GM18951 (cell line): Measurements from ENCODE around the gene SHE.

Experiments
- POLR2A ChIP-seq: IDR thresholded peaks from 4 replicates; pipeline ENCODE4 v1.6.1; 2011; ENCODE audit warnings: mild to moderate bottlenecking; ENCODE audit not compliant: insufficient read length, insufficient read depth; ENCODE audit errors: extremely low read depth
- in situ Hi-C: fragments of 300-500 bp; cut with MboI; formaldehyde crosslinking; loops from one replicate; pipeline ENCODE4 v1.12.0; 2022; ENCODE audit warnings: low sequenced_read_pairs, mixed read lengths, inconsistent platforms; ENCODE audit not compliant: unreplicated experiment

The SHE gene

DNA sequence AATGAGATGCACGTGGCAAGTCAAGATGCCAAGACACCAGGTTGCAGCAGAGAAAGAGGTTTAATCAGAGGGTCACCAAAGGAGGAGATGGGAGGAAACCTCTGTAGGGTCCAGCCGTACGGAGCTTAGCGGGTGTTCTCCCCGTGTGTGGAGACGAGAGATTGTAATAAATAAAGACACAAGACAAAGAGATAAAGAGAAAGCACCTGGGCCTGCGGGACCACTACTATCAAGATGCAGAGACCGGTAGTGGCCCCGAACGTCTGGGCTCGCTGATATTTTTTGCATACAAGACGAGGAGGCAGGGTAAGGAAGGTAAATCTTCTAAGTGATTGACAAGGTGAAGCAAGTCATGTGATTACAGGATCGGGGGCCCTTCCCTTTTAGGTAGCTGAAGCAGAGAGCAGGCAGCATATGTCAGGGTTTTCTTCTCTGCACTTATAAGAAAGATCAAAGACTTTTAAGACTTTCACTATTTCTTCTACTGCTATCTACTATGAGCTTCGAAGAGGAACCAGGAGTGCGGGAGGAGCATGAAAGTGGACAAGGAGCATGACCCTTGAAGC is 41.4 kb downstream of the SHE start:
- TF ChIP-seq POLR2A, result no peak
- in situ Hi-C loops, result no loop called here

GRCh38 chr1:154459080-154459479 is 43.1 kb downstream of the SHE start:
- no peak for TF ChIP-seq POLR2A

DNA sequence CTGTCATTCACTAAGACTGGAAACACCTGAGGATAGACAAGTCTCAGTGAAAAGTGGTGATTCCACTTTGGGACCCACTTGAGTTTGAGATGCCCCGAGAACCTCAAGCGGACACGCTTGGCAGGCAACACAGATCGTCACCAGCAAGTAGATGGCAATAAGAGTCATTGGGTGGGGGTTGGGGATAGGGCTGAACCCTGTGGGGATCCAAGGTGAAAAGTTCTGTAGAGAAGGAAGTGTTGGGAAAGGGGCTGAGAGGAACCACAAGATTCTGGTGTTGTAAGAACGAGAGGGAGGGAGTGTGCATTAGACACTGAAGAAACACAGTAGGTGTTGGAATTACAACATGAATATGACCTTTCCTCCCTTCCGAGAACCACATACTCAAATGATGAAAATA is 45.6 kb downstream of the SHE start:
- TF ChIP-seq POLR2A, result no peak
- in situ Hi-C loops, result no loop called here

More at GRCh38 chr1:154459080-154459479, 43.1 kb downstream of the SHE start:
- in situ Hi-C loops, result no loop called here

DNA sequence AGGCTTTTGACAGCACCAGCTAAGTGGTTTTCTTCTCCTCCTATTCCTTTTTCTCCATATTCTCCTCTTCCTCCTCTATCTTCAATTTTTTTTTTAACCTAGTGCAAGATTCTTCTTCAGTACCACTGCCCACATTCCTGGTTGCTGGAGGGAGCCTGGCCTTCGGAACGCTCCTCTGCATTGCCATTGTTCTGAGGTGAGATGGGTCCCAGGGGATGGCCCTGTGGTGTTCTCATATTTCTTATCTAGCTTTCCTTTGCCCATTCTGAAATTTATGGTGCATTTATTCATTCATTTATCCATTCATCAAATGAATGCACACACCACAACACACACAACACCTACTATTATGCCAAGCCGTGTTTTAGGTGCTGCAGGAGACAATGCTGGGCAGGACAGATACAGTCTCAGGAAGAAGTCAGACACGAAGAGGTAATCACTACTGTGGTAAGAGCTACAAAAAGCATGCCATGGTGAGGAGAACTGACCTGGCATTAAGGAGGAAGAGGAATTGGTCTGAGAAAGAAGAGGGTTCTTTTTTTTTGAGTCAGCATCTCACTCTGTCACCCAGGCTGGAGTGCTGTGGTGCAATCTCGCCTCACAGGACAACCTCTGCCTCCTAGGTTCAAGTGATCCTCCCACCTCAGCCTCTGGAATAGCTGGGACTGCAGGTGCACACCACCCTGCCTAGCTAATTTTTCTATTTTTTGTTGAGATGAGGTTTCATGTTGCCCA is 47.7 kb downstream of the SHE start:
- no peak for TF ChIP-seq POLR2A
- in situ Hi-C loops, result no loop called here

DNA sequence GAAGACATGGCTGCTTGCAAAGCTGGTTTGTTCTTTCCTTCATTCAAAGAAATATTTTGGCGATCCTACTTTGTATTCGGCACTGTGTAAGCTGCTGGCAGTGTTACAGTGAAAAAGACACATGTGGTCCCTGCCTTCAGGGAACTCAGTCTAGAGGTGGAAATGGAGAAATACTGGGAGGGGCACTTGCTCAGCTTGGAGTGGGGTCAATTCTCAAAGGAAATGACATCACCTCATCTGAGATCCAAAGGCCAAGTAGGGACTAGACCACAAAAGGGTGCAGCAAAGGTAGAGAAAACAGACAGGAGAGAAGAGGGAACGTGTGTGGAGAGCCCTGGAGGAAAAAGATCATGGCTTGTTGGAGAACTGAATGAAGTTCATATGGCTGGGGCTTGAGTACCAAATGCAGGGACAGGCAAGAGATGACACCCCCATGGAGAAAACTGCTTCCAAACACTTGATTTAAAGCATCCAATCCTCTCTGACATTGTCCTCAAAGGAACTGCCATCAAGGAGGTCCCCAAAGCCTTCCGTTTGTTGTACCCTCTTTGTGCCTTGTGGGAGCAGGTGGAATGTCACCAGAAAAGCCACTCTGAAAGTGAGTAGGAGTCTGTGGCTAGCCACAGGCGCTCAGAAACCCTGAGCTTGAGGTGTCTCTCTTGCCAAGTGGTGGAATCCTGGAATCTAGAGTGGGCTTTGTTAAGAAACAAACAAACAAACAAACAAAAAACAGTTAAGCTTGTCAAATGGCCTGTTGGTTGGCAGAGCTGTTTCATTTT is 48.4 kb downstream of the SHE start:
- in situ Hi-C loops, result no loop called here
- no peak for TF ChIP-seq POLR2A

DNA sequence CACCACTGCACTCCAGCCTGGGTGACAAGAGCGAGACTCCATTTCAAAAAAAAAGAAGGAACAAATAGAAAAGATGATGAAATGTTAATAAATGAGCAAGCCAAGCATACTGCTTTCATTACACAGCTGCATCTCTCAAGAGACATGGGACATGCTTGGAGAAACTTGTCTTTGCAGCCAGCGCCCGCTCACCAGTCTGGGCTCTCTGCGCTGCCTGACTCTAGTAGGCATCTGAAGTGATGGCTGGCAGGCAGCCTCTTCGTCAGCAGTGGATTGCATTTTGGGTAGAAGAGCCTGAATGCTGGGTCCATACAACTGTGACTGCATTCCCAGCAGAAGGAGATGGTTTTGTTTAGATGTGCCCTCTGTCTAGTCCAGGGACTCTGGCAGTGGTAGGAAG is 49.1 kb downstream of the SHE start:
- no peak for TF ChIP-seq POLR2A
- in situ Hi-C loops, result no loop called here

GRCh38 chr1:154448331-154448811 is 53.8 kb downstream of the SHE start:
- TF ChIP-seq POLR2A, result no peak
- in situ Hi-C loops, result no loop called here

- in situ Hi-C loops, result no loop called here
- TF ChIP-seq POLR2A, result no peak
These were observed 55.4 kb downstream of the SHE start for GRCh38 chr1:154446789-154447188.

DNA sequence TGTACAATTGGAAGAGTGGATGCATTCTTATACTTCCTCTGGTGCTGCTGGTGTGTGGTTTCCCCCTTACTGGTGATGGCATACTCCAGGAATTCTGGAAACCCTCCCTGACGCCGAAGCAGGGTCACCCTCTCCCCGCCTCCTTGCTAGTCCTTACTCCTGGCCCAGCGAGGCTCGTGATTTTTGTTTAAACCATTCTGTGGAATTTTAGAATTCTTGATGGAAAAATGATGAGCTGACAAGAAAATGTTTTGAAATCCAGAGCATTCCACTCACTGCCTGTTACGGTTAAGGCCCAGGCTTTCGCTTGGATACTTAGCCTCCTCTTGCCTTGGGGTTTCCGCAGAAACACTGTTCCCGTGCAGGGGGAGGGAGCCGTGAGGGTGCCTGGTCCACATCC is 55.9 kb downstream of the SHE start:
- in situ Hi-C loops, result no loop called here
- TF ChIP-seq POLR2A, result no peak

- in situ Hi-C loops, result no loop called here
- no peak for TF ChIP-seq POLR2A
These were observed 57.2 kb downstream of the SHE start for GRCh38 chr1:154445040-154445472.

GRCh38 chr1:154443274-154444013 is 58.8 kb downstream of the SHE start:
- in situ Hi-C loops, result no loop called here
- TF ChIP-seq POLR2A, result no peak

GRCh38 chr1:154442006-154442740 is 60.0 kb downstream of the SHE start:
- no peak for TF ChIP-seq POLR2A
- in situ Hi-C loops, result no loop called here
